ENCODE measurements around the gene GALNT18. TPM values are rescaled to one million over a fixed set of nuclear protein-coding genes. Genes with fewer than 3 reads are reported as not detected.

Gene GALNT18
- total RNA-seq, 1 donor from 2014 or later, result 46.4 TPM

- ATAC-seq (no peak), DNase-seq (no peak)
- H3K9me3 ChIP-seq, result no peaks in the 10 kb centered on the region
- H3K36me3 ChIP-seq, result peaks cover 24% of the 10 kb centered on the region
- no peak overlapping the region for H3K4me3 ChIP-seq
- intact Hi-C loops (cut with DNase I), result no loop called here
- no peak for TF ChIP-seq CTCF (IDR thresholded peaks at IDR 0.05)
- H3K27ac ChIP-seq, result no peak overlapping the region
- peaks cover 39% of the 10 kb centered on the region for H3K4me1 ChIP-seq
- H3K27me3 ChIP-seq (ENCODE audit: low read depth), result no peaks in the 10 kb centered on the region
These were observed 194.3 kb downstream of the GALNT18 start for GRCh38 chr11:11427542-11427941.

DNA sequence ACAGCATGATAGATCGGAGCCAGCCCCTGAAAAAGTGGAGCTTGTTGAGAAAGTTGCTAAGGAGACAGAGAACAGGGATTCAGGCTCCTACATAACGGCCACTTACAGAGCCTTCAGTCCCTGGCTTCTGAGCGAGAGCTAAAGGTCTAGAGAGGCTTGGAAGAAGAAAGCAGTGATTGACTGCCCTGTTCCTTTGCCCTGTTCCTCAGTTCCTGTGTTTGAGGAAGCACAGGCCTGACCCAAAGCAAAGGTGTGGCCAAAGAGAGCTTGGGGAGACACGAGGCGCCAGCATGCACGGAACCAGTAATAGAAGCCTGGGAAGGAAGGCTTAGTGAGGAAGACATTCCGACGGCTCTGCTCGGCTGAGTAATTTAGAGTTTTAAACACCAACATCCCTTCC lies 194.7 kb downstream of the GALNT18 start:
- no peak overlapping the region for H3K27ac ChIP-seq
- peaks cover 43% of the 10 kb centered on the region for H3K4me1 ChIP-seq
- H3K9me3 ChIP-seq, result no peaks in the 10 kb centered on the region
- H3K27me3 ChIP-seq (ENCODE audit: low read depth), result no peaks in the 10 kb centered on the region
- no peak overlapping the region for H3K4me3 ChIP-seq
- TF ChIP-seq CTCF (IDR thresholded peaks at IDR 0.05), result no peak
- H3K36me3 ChIP-seq, result peaks cover 20% of the 10 kb centered on the region
- DNase-seq (no peak), ATAC-seq (no peak)
- intact Hi-C loops (cut with DNase I), result no loop called here

GRCh38 chr11:11426226-11426952 lies 195.4 kb downstream of the GALNT18 start:
- Histone ChIP-seq H3K4me1 (peaks cover 50% of the 10 kb centered on the region), H3K9me3 (no peaks in the 10 kb centered on the region), H3K27me3 (ENCODE audit: low read depth) (no peaks in the 10 kb centered on the region), H3K4me3 (no peak overlapping the region), H3K36me3 (peaks cover 14% of the 10 kb centered on the region), H3K27ac (no peak overlapping the region)
- no peak for TF ChIP-seq CTCF (IDR thresholded peaks at IDR 0.05)
- no peak for ATAC-seq
- DNase-seq, result no peak
- intact Hi-C loops (cut with DNase I), result no loop called here

DNA sequence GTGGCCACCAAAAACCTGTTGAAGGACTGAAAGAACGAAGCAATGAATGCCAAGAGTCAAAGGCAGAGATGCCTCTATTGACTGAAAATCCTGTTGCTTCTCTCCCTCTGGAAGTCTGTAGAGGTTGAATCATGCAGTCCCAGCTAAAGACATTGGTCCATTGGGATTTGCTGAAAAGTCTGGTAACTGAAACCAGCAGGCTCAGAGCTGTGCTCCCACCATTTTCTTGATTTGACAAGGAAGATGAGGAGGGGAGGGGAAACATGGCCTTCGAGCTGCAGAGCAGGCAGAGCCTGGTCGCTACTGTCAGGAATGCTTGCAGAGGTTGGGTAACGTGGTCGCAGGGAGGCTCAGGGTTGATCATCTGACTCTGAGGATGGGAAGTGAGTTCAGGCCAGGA lies 196.0 kb downstream of the GALNT18 start:
- peaks cover 9% of the 10 kb centered on the region for H3K36me3 ChIP-seq
- intact Hi-C loops (cut with DNase I), result no loop called here
- peaks cover 55% of the 10 kb centered on the region for H3K4me1 ChIP-seq
- no peaks in the 10 kb centered on the region for H3K9me3 ChIP-seq
- H3K27ac ChIP-seq, result no peak overlapping the region
- no peaks in the 10 kb centered on the region for H3K27me3 ChIP-seq (ENCODE audit: low read depth)
- no peak overlapping the region for H3K4me3 ChIP-seq
- DNase-seq (no peak), ATAC-seq (no peak)
- no peak for TF ChIP-seq CTCF (IDR thresholded peaks at IDR 0.05)

DNA sequence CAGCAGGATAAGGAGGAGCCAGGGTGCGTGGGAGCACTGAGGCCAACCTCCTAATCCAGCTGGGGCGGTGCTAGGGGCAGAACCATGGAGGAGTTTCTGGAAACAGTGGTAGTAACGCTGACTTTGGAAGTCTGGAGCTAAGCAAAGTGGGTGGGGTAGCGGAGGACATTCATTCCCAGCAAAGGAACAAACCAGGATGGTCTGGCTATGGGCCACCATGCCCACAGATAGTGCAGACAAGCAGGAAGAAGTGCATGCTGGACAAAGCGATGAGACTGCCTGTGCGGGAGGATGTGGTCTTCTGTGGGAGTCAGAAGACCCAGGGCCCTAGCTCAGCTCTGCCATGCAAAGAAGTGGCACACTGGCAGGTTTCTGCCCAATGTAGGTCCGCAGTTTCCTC lies 197.1 kb downstream of the GALNT18 start:
- H3K4me1 ChIP-seq, result peaks cover 59% of the 10 kb centered on the region
- no peak for TF ChIP-seq CTCF (IDR thresholded peaks at IDR 0.05)
- H3K27me3 ChIP-seq (ENCODE audit: low read depth), result no peaks in the 10 kb centered on the region
- no peak overlapping the region for H3K27ac ChIP-seq
- no peak for ATAC-seq
- DNase-seq, result no peak
- H3K36me3 ChIP-seq, result peaks cover 9% of the 10 kb centered on the region
- no peaks in the 10 kb centered on the region for H3K9me3 ChIP-seq
- intact Hi-C loops (cut with DNase I), result no loop called here
- H3K4me3 ChIP-seq, result no peak overlapping the region
